Endothelial cell (in vitro differentiated cells): ENCODE results near the gene ARG2. TPM values are rescaled to one million over a fixed set of nuclear protein-coding genes. Genes with fewer than 3 reads are reported as not detected.

ENCODE experiments used
- DNase-seq: peaks from one replicate; pipeline ENCODE4 v3.0.0; 2021; ENCODE audit warnings: low spot score
- H3K27ac Mint-ChIP-seq: one replicate; pipeline ENCODE4 v1.8.0; 2021; ENCODE audit warnings: mixed read lengths, inconsistent platforms; ENCODE audit not compliant: unreplicated experiment
- H3K27me3 Mint-ChIP-seq: one replicate; pipeline ENCODE4 v1.8.0; 2021; ENCODE audit warnings: mild to moderate bottlenecking, moderate library complexity, mixed read lengths, inconsistent platforms; ENCODE audit not compliant: unreplicated experiment
- H3K36me3 Mint-ChIP-seq: one replicate; pipeline ENCODE4 v1.8.0; 2021; ENCODE audit warnings: mild to moderate bottlenecking, low read depth, mixed read lengths, inconsistent platforms; ENCODE audit not compliant: unreplicated experiment
- H3K4me1 Mint-ChIP-seq: one replicate; pipeline ENCODE4 v1.8.0; 2021; ENCODE audit warnings: mild to moderate bottlenecking, mixed read lengths, inconsistent platforms; ENCODE audit not compliant: unreplicated experiment
- H3K4me3 Mint-ChIP-seq: one replicate; pipeline ENCODE4 v1.8.0; 2021; ENCODE audit warnings: mild to moderate bottlenecking, mixed read lengths, inconsistent platforms; ENCODE audit not compliant: unreplicated experiment
- H3K9me3 Mint-ChIP-seq: one replicate; pipeline ENCODE4 v1.8.0; 2021; ENCODE audit warnings: mixed read lengths, inconsistent platforms; ENCODE audit not compliant: unreplicated experiment
- total RNA-seq: library from RNA; stranded (reverse); fragmentation: NEBNext Ultra II Directional; extraction: Animal tissue kit (Norgen Biotek cat#: 25700); gene quantifications from one replicate; pipeline ENCODE4 v1.2.1, GENCODE V29; 2021; ENCODE audit not compliant: unreplicated experiment
- TF ChIP-seq, protein P1 (sequence below): fragments of 200-600 bp; sonication (generic); IDR thresholded peaks from one replicate; pipeline ENCODE4 v1.5.0; 2021; ENCODE audit warnings: antibody characterized with exemption; ENCODE audit not compliant: unreplicated experiment

Gene ARG2
- total RNA-seq, 1 donor from 2014 or later: 18.6 TPM

DNA sequence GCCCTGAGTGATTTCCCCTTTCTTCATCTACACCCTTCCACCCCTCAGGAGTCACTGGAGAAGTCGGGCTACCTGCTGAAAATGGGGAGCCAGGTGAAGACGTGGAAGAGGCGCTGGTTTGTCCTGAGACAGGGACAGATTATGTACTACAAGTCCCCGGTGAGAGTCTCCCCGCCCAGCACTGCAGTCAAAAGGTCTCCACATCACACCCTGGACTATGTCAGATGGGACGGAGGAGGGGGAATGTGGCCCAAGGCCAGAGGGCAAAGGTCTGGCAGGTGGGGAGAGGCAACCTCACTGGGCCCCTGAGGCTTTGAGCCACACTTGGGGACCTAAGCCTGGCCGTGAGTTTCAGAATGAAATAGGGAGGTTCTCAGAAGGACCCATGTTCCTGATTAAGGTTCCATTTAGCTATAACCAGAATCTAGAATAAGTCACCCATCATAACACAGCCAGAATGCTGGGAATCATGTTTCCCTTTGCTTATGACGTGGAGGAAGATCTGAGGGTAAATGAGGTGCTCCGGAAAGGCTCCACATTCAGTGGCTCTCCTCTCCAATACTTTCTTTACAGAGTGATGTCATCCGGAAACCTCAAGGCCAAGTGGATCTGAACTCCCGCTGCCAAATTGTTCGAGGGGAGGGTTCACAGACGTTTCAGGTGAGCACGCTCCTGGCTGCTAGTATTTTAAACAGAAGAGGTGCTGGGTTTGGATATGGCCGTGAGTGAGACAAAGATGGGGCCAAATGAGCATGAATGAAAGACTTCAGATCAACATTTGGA, 46.3 kb upstream of the ARG2 start:
- Mint-ChIP-seq H3K27me3 (peaks cover 3% of the 10 kb centered on the region), H3K27ac (no peak overlapping the region), H3K4me3 (no peak overlapping the region), H3K4me1 (peaks cover 6% of the 10 kb centered on the region), H3K9me3 (no peaks in the 10 kb centered on the region), H3K36me3 (no peaks in the 10 kb centered on the region)
- TF ChIP-seq, protein P1, sequence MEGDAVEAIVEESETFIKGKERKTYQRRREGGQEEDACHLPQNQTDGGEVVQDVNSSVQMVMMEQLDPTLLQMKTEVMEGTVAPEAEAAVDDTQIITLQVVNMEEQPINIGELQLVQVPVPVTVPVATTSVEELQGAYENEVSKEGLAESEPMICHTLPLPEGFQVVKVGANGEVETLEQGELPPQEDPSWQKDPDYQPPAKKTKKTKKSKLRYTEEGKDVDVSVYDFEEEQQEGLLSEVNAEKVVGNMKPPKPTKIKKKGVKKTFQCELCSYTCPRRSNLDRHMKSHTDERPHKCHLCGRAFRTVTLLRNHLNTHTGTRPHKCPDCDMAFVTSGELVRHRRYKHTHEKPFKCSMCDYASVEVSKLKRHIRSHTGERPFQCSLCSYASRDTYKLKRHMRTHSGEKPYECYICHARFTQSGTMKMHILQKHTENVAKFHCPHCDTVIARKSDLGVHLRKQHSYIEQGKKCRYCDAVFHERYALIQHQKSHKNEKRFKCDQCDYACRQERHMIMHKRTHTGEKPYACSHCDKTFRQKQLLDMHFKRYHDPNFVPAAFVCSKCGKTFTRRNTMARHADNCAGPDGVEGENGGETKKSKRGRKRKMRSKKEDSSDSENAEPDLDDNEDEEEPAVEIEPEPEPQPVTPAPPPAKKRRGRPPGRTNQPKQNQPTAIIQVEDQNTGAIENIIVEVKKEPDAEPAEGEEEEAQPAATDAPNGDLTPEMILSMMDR: no peak
- DNase-seq: no peak

DNA sequence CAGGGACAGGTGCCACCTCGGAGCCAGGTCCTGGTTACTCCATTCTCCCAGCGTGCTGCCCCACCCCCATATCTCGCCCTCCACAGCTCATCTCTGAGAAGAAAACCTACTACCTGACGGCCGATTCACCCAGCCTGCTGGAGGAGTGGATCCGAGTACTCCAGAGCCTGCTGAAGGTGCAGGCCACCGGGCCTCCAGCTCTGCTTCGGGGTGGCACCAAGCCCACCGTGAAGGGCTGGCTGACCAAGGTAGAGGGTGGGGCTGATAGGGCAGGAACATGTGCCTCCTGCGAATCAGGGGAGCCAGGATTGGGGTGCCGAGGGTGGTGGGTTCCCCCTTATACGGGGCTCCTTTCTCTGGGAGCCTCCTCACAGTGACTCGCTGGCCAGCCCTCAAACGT, 45.6 kb upstream of the ARG2 start:
- peaks cover 6% of the 10 kb centered on the region for H3K4me1 Mint-ChIP-seq
- H3K36me3 Mint-ChIP-seq: peaks cover 4% of the 10 kb centered on the region
- no peak overlapping the region for H3K27ac Mint-ChIP-seq
- no peak overlapping the region for H3K4me3 Mint-ChIP-seq
- H3K9me3 Mint-ChIP-seq: no peaks in the 10 kb centered on the region
- peaks cover 3% of the 10 kb centered on the region for H3K27me3 Mint-ChIP-seq
- no peak for DNase-seq
- TF ChIP-seq, protein P1: no peak

DNA sequence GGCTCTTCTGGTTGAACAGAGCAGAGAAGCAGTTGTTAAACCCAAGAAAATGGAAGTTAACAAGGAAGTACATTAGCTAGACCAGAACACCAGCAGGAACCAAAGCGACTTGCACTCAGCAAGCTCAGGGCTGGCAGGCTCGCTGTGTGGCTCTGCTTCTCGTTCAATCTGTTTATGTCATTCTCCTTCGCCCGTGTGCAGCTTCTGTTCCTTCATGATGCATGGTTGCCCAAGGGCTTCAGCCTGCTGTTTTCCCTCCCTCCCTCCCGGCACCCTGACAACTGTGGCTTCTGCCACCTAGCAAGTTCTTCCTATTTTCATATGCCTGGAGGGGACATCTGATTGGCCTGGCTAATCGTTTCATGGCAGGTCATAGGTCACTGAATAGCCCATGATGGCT, 44.9 kb upstream of the ARG2 start:
- Mint-ChIP-seq H3K36me3 (peaks cover 4% of the 10 kb centered on the region), H3K4me3 (no peak overlapping the region), H3K4me1 (peaks cover 6% of the 10 kb centered on the region), H3K27me3 (peaks cover 3% of the 10 kb centered on the region), H3K9me3 (no peaks in the 10 kb centered on the region), H3K27ac (no peak overlapping the region)
- TF ChIP-seq, protein P1: no peak
- no peak for DNase-seq

DNA sequence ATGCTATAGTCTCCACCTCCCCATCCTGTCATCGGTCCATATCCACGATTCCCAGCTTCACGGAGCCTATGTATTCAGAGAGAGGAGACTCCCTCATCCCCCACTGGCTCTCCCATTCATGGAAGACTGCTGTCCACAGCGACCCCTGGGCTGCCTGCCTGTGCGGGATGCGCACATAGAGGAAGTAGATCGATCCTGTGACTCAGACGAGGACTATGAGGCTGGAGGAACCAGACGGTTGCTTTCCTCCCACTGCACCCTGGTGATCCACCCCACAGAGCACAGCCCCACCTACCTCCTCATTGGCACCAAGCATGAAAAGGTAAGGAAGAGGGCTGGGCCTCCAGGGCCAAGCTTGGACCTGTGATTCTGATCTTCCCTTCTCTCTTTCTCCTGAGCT, 44.0 kb upstream of the ARG2 start:
- DNase-seq: no peak
- peaks cover 4% of the 10 kb centered on the region for H3K36me3 Mint-ChIP-seq
- peaks cover 3% of the 10 kb centered on the region for H3K27me3 Mint-ChIP-seq
- no peak overlapping the region for H3K4me3 Mint-ChIP-seq
- peaks cover 6% of the 10 kb centered on the region for H3K4me1 Mint-ChIP-seq
- TF ChIP-seq, protein P1: no peak
- no peak overlapping the region for H3K27ac Mint-ChIP-seq
- H3K9me3 Mint-ChIP-seq: no peaks in the 10 kb centered on the region

DNA sequence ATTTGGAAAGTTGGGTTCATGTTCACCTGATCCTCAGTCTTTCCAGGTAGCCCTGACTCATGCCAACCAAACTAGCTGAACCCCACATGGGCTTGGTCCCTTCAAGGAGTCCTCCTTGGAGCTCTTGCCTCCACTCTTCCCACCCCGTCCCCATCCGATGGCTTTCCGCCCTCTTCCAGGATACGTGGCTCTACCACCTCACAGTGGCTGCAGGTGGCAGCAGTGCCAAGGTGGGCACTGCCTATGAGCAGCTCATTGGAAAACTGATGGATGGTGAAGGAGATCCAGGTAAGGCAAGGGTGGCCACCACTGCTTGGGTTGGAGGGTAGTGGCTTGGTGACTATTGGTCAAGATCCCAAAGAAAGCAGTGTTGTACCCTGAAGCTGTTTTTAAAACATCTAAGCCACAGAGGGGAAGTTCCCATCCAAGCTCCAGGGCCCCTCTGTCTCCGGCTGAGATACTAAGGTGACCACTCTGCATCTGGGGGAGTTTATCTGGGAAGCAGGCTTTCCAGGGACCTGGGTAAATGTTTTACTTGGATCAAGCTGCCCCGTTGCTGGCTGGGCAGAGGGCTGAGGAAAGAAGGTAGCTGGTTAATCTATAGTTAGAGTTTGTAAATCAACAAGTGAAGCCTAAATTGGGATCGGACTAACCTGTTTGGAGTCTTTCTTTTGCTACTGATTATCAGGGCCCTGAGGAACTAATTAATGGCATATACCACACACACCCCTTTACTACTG, 43.3 kb upstream of the ARG2 start:
- Mint-ChIP-seq H3K9me3 (no peaks in the 10 kb centered on the region), H3K4me3 (no peak overlapping the region), H3K27ac (no peak overlapping the region), H3K36me3 (peaks cover 4% of the 10 kb centered on the region), H3K4me1 (peaks cover 6% of the 10 kb centered on the region), H3K27me3 (peaks cover 3% of the 10 kb centered on the region)
- TF ChIP-seq, protein P1: no peak
- DNase-seq: no peak
